WI38 (cell line): ENCODE measurements around the gene SYNGR3.

Experiments
- H3K4me3 ChIP-seq: 2 replicates; pipeline ENCODE4 v1.5.1; 2011; ENCODE audit warnings: low read depth, mild to moderate bottlenecking, control low read depth, low read length
- TF ChIP-seq, protein P1 (sequence below): IDR thresholded peaks from 2 replicates; pipeline ENCODE4 v1.5.1; 2012; ENCODE audit warnings: low read depth, mild to moderate bottlenecking, control low read depth, low read length

Gene SYNGR3

DNA sequence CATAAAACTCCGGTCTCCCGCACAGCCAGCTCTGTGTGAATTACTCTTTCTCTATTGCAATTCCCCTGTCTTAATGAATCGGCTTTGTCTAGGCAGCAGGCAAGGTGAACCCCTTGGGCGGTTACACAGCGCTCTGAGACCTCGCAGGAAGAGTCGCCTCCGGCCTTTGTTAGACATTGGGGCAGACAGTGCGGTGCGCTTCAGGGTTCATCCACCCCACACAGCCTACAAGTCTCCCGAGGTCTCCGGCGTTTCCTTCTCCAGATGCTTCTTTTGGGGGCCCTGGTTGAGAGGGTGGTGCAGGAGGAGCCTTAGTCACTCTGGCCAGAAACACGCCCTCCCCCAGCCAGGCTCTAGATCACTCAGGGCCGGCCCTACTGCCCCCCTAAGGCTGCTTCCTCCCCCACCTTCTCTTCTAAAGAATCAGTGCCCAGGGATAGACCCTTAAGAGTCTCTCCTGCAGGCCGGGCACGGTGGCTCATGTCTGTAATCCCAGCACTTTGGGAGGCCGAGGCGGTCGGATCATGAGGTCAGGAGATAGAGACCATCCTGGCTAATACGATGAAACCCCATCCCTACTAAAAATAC lies 45.1 kb upstream of the SYNGR3 start:
- no peak overlapping the region for H3K4me3 ChIP-seq
- TF ChIP-seq, protein P1, sequence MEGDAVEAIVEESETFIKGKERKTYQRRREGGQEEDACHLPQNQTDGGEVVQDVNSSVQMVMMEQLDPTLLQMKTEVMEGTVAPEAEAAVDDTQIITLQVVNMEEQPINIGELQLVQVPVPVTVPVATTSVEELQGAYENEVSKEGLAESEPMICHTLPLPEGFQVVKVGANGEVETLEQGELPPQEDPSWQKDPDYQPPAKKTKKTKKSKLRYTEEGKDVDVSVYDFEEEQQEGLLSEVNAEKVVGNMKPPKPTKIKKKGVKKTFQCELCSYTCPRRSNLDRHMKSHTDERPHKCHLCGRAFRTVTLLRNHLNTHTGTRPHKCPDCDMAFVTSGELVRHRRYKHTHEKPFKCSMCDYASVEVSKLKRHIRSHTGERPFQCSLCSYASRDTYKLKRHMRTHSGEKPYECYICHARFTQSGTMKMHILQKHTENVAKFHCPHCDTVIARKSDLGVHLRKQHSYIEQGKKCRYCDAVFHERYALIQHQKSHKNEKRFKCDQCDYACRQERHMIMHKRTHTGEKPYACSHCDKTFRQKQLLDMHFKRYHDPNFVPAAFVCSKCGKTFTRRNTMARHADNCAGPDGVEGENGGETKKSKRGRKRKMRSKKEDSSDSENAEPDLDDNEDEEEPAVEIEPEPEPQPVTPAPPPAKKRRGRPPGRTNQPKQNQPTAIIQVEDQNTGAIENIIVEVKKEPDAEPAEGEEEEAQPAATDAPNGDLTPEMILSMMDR = no peak

- H3K4me3 ChIP-seq = no peak overlapping the region
- TF ChIP-seq, protein P1 = no peak
Observed at GRCh38 chr16:1945559-1946391, 44.0 kb upstream of the SYNGR3 start.

GRCh38 chr16:1946495-1947368 lies 43.0 kb upstream of the SYNGR3 start:
- TF ChIP-seq, protein P1 = no peak

GRCh38 chr16:1947369-1947670 lies 42.5 kb upstream of the SYNGR3 start:
- no peak overlapping the region for H3K4me3 ChIP-seq
- TF ChIP-seq, protein P1 = no peak

More at GRCh38 chr16:1946495-1947368, 43.0 kb upstream of the SYNGR3 start:
- no peak overlapping the region for H3K4me3 ChIP-seq

DNA sequence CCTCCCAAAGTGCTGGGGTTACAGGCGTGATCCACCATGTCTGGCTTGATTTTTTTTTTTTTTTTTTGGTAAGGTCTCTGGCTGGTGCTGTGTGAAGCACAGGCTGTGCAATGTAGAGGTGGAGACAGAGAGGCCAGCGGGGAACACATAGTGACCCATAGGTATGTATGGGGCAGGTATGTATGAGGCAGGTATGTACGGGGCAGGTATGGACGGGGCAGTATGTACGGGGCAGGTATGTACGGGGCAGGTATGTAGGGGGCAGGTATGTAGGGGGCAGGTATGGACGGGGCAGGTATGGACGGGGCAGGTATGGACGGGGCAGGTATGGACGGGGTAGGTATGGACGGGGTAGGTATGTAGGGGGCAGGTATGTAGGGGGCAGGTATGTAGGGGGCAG lies 40.3 kb upstream of the SYNGR3 start:
- TF ChIP-seq, protein P1 = no peak
- H3K4me3 ChIP-seq = no peak overlapping the region

DNA sequence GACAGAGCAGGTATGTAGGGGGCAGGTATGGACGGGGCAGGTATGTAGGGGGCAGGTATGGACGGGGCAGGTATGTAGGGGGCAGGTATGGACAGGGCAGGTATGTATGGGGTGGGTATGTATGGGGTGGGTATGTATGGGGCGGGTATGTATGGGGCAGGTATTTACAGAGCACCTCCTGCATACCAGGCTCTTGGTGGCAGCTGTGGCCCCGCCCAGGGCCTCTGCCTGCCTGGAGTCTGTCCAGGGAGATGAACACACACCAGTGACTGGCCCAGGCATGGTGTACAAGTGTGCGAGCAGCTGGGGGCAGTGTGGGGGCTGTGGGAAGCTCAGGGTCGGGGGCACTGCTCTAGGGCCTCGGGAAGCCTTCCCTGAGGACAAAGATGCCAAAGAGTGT lies 39.7 kb upstream of the SYNGR3 start:
- TF ChIP-seq, protein P1 = no peak
- H3K4me3 ChIP-seq = no peak overlapping the region

- TF ChIP-seq, protein P1 = no peak
- no peak overlapping the region for H3K4me3 ChIP-seq
Observed at GRCh38 chr16:1950559-1950958, 39.2 kb upstream of the SYNGR3 start.
